Measurements from ENCODE around the gene FASN.

DNA sequence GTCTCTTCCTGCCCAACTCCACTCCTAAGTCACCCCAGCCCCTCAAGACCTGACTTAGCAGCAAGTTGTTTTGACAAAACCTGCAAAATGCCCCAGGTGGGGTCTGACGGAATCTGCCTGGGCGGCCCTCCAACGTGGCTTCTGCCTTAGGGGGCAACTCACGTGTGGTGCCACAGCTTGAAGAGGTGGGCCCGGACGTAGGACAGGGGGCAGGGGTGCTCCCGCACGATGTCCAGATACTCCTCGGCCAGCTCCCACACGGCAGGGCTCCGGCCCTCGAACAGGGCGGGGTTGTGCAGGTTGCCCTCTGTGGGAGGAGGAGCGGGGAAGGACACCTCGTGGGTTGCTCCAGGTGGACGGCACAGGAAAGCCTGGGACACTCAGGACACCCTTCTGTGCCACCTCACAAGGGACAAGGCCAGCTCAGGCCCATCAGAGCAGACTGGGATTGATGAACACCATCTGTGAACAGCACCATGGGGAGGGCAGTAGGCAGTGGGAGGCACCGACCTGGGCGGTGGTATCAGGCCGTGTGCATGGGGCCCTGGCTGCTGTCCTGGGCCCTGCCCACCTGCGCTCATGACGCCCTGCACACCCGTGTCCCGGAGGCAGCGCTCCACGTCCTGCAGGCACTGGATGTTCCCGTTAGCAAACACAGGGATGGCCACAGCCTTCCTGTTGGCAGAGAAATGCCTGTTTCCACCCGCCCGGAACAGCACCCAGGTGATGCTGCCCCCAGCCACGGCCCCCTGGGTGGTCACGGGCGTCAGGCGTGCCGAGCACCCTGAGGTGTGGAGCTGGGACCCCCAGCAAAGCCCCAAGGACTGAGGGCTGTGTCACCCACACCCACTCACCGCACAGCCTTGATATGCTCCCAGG is 36.8 kb downstream of the FASN start:
- TF ChIP-seq, protein P1, sequence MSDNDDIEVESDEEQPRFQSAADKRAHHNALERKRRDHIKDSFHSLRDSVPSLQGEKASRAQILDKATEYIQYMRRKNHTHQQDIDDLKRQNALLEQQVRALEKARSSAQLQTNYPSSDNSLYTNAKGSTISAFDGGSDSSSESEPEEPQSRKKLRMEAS (IDR thresholded peaks at IDR 0.05; ENCODE audit: low read depth): no peak
- TF ChIP-seq POLR2AphosphoS5 (IDR thresholded peaks at IDR 0.05; ENCODE audit: low read depth, low read length): no peak
- no peak for TF ChIP-seq RFX5 (IDR thresholded peaks at IDR 0.05; ENCODE audit: low read length)
- TF ChIP-seq, protein P2, sequence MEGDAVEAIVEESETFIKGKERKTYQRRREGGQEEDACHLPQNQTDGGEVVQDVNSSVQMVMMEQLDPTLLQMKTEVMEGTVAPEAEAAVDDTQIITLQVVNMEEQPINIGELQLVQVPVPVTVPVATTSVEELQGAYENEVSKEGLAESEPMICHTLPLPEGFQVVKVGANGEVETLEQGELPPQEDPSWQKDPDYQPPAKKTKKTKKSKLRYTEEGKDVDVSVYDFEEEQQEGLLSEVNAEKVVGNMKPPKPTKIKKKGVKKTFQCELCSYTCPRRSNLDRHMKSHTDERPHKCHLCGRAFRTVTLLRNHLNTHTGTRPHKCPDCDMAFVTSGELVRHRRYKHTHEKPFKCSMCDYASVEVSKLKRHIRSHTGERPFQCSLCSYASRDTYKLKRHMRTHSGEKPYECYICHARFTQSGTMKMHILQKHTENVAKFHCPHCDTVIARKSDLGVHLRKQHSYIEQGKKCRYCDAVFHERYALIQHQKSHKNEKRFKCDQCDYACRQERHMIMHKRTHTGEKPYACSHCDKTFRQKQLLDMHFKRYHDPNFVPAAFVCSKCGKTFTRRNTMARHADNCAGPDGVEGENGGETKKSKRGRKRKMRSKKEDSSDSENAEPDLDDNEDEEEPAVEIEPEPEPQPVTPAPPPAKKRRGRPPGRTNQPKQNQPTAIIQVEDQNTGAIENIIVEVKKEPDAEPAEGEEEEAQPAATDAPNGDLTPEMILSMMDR (IDR thresholded peaks at IDR 0.05): no peak
- TF ChIP-seq GATA2 (CRISPR knock-in tag; IDR thresholded peaks at IDR 0.05): no peak
- TF ChIP-seq, protein P3, sequence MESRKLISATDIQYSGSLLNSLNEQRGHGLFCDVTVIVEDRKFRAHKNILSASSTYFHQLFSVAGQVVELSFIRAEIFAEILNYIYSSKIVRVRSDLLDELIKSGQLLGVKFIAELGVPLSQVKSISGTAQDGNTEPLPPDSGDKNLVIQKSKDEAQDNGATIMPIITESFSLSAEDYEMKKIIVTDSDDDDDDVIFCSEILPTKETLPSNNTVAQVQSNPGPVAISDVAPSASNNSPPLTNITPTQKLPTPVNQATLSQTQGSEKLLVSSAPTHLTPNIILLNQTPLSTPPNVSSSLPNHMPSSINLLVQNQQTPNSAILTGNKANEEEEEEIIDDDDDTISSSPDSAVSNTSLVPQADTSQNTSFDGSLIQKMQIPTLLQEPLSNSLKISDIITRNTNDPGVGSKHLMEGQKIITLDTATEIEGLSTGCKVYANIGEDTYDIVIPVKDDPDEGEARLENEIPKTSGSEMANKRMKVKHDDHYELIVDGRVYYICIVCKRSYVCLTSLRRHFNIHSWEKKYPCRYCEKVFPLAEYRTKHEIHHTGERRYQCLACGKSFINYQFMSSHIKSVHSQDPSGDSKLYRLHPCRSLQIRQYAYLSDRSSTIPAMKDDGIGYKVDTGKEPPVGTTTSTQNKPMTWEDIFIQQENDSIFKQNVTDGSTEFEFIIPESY (IDR thresholded peaks at IDR 0.05; ENCODE audit: borderline replicate concordance, low read depth): no peak
- no peak for TF ChIP-seq EZH2phosphoT487 (IDR thresholded peaks at IDR 0.05; ENCODE audit: borderline replicate concordance, low read depth)
